K562 (cell line): Measurements from ENCODE around the gene MTMR4.

Experiments used
- FOXA3 ChIP-seq, 2 experiments: fragments of 450-650 bp in 1 of 2; sonication (generic) in 1 of 2; formaldehyde crosslinking; IDR thresholded peaks in 1 of 2; conservative IDR thresholded peaks in 1 of 2; 2 replicates each; pipeline versions ENCODE4 v1.4.0 to v1.8.0; 2020 to 2022; ENCODE audit warnings: mild to moderate bottlenecking in 2 of 2, missing genetic modification reagents in 1 of 2
- POLR2A ChIP-seq: fragments of 450-650 bp; conservative IDR thresholded peaks from 2 replicates; pipeline ENCODE4 v1.6.1; 2016

DNA sequence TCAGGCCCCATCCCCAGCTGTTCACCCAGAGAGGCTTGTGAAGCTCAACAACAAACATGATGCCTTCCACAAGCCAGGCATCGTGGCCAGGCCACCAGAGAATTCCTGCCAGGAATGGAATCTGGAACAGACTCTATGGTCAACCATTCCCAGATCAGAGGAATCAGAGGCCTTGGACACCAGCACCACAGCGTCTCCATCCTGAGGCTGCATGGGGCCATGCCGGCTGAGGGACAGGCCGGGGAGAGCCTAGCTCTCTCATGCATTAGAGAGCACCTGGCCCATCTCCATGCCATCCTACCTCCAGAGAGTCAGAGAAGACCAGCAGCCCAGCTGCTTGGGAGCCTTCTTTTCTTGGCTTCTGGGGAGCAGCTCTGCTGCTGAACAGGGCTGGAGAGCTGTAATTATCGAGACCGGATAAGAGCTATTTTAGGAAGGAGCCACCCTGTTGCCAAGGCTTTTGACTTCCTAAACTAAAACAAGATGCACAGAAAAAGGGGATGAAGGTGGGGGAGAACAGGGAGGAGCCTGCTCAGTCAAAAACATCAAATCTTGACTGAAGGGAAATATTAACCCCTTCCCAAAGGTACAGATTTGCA lies 24.5 kb upstream of the MTMR4 start:
- TF ChIP-seq POLR2A: no peak
- TF ChIP-seq FOXA3 (CRISPR knock-in tag; conservative IDR thresholded peaks at IDR 0.05 in 1 of 2, IDR thresholded peaks at IDR 0.05 in 1 of 2): no peak
